M059J (cell line): ENCODE results near the gene SUPT3H. TPM values are rescaled to one million over a fixed set of nuclear protein-coding genes. Genes with fewer than 3 reads are reported as not detected.
A peak's percentile ranks its signal among the peaks of the same experiment; 100 is the strongest.

Experiments used
- DNase-seq: peaks from one replicate; pipeline ENCODE4 v3.0.0-alpha.2; 2012; ENCODE audit warnings: low read depth
- total RNA-seq: library from RNA; depleted of rRNA; stranded (reverse); fragments of >200 nt; shearing (Covaris generic); gene quantifications from 2 replicates; pipeline ENCODE4 v1.2.3, GENCODE V29; 2014

Gene SUPT3H
- total RNA-seq, 1 experiment from 2014 or later, result 4.5 TPM

- DNase-seq, result no peak
Observed at GRCh38 chr6:44955145-44955544, 422.6 kb downstream of the SUPT3H start.

DNA sequence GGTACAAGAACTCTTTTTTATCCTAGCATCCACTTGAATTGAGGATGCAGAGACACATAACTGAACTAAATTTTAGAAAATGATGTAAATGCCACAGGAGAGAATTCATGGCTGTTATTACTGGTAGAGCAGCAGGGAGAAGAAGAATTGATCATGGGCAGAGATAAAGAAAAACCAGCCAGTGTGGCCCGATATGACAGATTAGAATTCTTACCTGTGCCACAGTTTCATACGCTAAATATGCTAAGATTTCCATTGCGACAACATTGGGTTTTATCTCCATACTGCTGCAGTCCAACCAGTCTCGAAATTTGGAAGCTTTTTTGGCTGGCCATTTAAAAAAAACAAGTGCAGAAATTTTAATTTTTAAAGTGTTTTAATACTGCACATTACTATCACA lies 423.5 kb downstream of the SUPT3H start:
- DNase-seq, result no peak

- no peak for DNase-seq
Observed at GRCh38 chr6:44951253-44951747, 426.4 kb downstream of the SUPT3H start.

DNA sequence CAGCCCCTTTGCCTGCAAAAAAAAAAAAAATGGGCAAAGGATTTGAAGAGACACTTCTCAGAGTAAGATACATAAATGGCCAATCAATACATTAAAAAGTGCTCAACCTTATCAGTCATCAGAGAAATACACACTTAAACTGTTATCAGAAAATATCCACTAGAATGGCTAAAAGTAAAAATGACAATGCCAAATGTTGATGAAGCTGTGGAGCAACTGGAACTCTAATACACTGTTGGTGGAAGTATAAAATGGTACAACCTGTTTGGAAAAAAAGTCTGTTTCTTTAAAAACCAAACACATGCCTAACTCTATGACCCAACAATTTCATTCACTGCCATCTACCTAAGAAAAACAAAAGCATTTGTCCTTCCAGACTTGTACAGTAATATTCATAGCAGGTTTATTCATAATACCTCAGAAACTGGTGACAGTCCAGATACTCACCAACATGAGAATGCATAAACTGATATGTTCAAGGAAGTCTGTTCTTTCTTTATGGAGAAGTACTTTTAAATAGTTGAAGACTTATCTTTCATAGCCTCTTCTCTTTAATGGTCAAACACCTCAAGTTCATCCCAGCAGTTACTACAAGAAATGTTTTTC lies 428.0 kb downstream of the SUPT3H start:
- no peak for DNase-seq

DNA sequence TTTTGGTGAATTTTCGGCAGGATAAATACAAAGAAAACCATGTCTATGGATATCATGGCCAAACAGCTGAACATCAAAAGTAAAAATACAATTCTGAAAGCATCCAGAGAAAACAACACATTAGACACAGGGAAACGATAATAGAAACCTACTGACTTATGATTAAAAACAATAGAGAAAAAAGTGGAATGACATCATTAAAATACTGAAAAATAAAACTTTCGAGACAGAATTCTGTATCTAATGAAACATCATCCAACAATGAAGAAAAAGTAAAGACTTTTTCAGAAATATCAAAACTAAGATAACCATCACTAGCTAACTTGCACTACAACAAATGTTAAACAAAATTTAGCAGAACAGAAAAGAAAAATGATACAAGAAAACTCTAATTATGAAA lies 434.2 kb downstream of the SUPT3H start:
- DNase-seq, result no peak

- DNase-seq, result no peak
Observed at GRCh38 chr6:44942798-44943197, 434.9 kb downstream of the SUPT3H start.

DNA sequence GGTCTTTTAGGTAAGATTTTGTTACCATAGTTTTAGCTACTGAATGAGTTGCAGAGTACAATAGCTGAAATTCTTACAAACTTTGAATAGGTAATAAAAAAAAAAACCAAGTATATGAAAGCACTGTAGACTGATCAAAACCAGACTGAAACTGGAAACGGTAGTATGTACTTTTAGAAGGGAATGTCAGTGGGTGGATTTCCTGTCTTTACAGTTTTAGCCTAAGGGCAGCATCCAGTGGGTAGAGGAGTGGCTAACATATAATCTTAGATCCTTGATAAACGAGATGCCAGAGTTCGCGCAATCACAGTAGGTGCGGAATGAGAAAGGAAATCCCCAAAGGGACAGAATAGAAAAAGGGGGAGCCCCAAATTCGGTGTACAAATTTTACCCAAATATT lies 435.5 kb downstream of the SUPT3H start:
- peak; percentile 5 for DNase-seq

GRCh38 chr6:44940367-44940766 lies 437.4 kb downstream of the SUPT3H start:
- DNase-seq, result no peak

GRCh38 chr6:44935693-44936300 lies 441.9 kb downstream of the SUPT3H start:
- DNase-seq, result peak; percentile 7

DNA sequence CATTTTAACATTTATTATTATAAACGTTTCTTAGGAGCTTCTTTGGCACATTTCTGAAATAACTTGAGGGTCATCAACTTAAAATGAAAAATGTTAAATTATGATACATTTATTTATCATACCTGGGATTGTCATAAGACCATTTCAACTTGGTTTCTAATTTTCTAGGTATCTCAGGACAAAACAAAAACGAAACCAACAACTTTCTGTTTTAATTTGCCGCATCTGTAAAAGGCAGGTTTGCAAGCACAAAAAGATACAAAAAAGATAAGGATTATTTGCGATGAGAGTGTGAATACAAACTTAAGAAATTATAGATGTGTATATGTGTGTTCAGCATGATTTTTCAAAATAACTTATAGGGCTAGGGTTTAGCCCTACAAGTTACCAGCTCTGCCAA lies 444.6 kb downstream of the SUPT3H start:
- DNase-seq, result no peak

DNA sequence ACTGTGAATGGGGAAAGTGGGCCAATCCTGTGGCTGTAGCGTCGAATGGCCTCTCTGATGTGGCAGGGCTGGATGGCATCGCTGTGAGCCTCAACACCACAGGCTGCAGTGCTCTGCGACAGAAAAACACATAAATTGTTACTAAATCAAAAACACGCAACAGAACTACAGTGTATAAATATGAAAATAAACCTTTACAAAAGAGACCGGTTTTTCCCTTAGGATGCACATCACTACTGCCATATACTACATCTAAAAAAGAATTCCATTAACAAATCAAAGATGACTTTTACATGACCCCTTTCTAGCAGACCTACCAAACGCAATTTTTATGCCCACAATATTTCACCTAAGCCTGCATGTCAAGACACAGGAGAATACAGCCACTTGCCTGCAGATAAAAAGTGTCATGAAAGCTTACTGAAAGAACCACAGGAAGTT lies 445.1 kb downstream of the SUPT3H start:
- no peak for DNase-seq

DNA sequence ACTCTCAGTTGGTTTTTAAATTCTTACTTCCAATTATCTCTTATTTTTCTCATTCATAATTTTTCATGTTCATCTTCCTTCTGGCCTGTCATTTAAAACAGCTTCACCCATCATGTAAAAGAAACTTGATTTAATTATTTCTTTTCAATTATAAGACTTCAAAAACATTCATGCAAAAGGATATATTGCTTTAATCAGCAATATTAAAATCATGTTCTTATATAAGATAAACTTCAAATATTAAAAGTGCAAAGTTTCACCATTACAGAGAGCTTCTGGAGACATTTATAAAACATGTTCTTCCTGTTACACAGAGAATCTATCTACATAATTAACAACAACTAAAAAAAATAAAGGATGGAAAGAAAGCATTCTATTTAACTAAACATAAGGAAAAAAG lies 446.3 kb downstream of the SUPT3H start:
- DNase-seq, result no peak

DNA sequence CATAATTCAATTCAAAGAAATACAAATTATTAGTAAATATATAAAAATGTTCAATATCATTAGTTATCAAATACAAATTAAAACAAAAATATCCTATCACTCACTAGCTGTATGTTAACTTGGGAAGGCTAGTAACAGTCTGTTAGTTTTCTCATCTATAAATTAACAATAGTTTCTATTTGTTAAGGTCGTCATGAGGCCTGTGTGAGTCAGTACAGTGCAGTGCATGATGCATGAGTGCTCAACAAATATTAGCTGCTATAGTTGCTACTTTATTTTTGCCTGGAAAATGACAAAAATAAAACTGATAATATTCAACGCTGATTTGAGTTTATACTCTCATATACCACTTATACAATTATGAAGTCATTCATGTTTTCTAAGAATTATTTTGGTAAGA lies 451.2 kb downstream of the SUPT3H start:
- DNase-seq, result peak; percentile 30

DNA sequence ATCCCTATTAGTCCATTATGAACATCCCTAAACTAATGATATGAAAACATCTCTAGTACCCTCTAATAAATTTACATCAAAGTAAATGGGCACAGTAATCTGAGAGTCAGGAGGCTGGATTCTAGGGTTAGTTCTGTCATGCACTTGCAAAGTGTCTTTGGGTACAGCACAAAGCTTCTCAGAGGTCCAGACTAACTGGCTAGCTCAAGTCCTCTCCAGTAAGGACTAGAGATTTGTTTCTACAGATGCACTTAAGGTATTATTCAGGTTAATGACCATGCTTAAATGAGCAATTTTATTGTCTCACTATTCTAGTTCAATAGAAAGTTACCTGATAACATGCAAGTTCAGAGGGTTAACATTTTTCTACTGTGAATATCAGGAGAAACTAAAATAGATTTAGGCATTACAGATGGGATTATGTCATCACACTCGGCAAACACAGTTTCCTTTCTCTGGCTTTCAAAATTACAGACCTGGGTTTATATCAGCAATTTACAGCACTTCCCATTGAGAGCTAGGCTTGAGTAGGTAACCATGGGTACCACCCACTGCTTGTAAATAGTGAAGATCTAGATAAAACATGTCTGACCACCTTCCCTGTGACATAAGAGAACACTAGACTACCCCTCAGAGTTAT lies 452.5 kb downstream of the SUPT3H start:
- peak; percentile 87 for DNase-seq

DNA sequence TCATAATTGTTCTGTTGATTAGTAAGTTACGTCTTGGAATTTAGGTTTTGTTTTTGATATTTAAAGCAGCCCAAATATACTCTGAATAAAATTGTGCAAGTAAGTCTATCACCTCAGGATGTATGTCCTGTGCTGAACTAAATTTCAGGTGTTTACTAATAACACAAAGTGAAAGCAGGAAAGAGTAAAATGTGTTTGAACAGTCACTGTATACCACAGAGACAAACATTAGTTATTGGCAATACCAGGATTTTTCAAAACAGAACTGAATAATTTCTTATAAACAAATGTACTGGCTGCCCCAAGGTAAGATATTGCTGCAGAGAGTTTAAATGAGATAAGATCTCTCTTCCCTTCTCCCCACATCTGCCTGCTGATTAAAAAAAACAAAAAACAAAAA lies 454.3 kb downstream of the SUPT3H start:
- DNase-seq, result no peak

- DNase-seq, result peak; percentile 15
Observed at GRCh38 chr6:44921798-44922197, 455.9 kb downstream of the SUPT3H start.

DNA sequence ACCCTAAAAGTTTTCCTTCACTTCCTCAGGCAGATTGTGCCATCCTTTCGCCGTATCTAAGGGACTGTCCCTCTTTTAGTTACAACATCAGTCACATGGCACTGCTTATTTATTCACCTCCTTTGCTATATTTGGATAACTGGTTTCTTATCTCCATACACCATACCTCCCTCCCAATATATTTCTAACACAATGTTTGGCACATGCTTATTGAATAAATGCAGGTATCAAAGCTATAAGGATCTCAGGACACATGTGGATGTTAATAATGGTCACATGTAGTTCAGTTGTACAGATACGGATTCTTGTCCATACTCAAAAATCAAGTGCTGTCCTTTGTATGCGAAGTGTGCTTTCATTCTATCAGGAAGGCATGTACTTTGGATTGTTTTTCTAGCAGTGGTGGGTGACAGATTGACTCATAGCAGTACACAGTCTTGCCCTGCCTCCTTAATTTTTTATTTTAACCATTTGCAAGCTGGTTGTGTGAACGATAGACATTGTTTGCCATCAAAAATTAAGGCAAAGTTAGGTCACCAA lies 456.7 kb downstream of the SUPT3H start:
- DNase-seq, result peak; percentile 11

DNA sequence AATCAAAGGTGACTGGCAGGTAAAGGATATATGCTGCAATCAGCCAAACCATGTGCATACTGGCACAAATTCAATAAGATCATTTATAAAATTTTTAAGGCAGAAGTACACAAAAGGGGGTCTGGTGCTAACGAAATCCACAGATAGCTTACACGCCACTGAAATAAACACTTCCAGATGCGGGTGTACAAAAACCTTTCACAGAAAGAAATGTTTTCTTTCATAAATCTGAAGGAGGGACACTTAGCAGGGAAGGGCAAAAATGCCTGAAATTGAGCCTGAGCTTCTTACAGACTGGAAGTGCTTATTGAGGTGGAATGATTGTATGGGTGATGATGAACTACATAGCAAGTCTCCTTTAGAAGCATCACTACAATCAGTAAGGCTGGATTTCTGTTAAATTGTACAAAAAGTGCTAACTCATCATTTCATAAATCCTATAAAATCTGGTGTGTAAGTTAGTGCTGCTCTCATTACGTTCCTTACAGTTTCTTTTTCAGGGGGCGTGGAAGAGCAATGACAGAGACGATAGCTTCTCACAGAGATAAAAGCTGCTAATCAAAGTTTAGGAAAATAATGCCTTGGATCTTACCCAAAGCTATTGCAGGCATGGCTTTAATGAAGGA lies 458.9 kb downstream of the SUPT3H start:
- no peak for DNase-seq

DNA sequence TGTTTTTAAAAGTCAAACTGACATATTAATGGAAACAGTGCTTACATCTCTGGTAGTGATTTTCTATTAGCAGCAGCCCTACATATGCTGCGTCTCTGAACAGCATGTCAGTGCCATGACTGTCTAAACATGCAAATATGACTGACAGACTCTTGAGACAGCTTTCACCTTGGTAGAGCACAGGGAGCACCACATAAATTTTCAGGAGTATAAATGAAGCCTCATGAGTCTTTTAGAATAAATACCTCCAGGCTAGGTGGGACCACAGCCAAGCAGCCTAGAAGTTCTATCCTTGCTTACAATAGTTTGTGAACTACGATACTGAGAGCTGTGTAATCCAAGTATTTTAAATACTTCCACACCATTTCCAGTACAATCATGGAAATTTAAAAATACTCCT lies 460.3 kb downstream of the SUPT3H start:
- DNase-seq, result peak; percentile 89

DNA sequence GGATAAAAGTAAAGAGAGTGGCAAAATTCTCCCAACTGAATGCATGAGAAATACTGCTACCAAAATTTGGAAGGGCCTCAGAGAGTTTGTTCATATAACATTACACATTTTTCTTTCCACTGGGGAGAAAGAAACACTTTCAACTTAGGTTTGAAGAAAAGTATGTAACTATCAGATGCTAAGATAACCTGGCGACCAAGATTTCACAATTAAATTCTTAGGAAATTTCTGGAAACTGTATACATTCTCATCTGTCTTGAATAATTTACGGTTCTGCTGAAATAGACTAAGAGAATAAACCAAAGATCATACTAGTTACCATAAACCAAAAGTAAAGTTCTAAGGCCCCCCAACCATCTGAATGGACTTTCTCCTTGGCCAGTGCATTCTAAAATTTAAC lies 462.6 kb downstream of the SUPT3H start:
- no peak for DNase-seq

- no peak for DNase-seq
Observed at GRCh38 chr6:44914141-44914540, 463.6 kb downstream of the SUPT3H start.

DNA sequence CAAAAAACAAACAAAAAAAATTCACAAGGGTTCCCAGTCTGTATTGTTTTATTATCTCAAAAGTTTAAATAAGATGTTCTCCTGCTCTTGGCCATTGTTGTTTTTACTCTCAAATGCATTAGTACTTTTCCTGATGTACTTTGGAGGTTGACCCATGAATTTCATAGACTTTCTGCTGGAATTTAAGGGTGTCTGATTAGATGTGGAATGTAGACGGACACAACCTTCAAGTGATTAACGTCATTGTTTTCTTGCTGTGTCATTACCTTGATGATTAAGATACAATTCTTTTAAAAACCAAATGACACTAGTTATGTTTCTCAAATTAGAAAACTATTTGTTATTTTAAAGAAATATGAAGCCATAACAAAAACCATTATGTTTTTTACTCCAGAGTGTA lies 471.0 kb downstream of the SUPT3H start:
- DNase-seq, result peak; percentile 7
